ENCODE data around the gene TTC39C. TPM values are rescaled to one million over a fixed set of nuclear protein-coding genes. Genes with fewer than 3 reads are reported as not detected.

The TTC39C gene
- total and polyA plus RNA-seq, 3 donors from 2014 or later = 57.7 to 70.4 (median 68.3) TPM

DNA sequence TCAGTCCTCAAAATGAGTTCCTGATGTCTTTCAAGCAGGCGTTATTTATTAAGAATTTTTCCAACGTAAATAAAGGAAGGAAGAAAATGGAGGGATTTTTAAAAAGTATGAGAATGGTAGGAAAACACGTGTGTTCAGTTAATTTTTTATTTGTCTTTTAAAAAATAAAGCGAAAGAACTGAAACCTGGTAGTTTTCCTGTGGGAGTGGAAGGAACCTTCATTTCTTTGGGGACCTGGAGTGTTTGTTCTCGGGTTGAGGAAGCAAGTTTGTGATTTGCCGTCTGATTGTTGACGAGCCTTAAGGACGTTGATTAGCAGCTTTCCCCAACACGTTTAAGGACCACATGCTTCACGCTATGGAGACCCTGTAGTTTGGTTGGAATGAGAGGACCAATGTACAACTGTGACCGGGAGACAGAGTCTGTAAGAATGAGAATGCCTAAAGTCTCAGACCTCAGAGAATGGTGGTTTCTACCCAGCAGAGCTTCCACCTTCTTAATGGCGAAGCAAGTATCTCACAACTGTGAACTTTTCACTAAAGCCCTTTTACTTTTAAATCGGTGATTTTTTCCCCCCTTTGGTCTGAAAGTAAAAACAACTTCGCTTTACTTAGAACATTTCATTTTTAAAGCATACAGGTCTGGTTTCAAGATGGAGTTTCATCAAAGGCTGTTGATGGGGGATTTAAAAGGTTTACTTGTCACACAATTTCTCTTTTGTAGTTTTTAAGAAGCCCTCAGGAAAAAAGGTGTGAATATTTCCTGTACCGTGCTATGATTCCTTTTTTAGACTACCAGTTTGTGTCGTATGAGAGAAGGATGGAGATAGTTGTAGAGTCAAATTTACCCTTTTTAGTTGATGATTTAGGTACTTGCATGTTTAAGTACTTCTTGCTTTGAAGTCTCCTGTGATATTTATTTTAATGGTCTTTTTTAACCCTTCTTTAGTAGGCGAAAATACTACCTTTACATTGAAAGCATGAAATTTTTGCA is 1.4 kb downstream of the TTC39C start:
- 33 to 38% methylated on average over 17 of the region's 17 CpGs for WGBS, 2 donors
- no peak for DNase-seq
- Histone ChIP-seq H3K27me3 (no peaks in the 10 kb centered on the region), H3K4me3 (peak overlapping the region; percentile 72 to 82), H3K9me3 (no peaks in the 10 kb centered on the region), H3K36me3 (ENCODE audit: low read depth, missing control alignments) (no peaks in the 10 kb centered on the region), H3K27ac (peak overlapping the region; percentile 6 to 81), H3K4me1 (peaks cover 13% of the 10 kb centered on the region)
- TF ChIP-seq, protein P1, sequence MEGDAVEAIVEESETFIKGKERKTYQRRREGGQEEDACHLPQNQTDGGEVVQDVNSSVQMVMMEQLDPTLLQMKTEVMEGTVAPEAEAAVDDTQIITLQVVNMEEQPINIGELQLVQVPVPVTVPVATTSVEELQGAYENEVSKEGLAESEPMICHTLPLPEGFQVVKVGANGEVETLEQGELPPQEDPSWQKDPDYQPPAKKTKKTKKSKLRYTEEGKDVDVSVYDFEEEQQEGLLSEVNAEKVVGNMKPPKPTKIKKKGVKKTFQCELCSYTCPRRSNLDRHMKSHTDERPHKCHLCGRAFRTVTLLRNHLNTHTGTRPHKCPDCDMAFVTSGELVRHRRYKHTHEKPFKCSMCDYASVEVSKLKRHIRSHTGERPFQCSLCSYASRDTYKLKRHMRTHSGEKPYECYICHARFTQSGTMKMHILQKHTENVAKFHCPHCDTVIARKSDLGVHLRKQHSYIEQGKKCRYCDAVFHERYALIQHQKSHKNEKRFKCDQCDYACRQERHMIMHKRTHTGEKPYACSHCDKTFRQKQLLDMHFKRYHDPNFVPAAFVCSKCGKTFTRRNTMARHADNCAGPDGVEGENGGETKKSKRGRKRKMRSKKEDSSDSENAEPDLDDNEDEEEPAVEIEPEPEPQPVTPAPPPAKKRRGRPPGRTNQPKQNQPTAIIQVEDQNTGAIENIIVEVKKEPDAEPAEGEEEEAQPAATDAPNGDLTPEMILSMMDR (IDR thresholded peaks at IDR 0.05) = no peak
- TF ChIP-seq POLR2A (IDR thresholded peaks at IDR 0.05) = no peak
- intact Hi-C loops (cut with DNase I; ENCODE audit: low total_unique reads) = no loop called here

DNA sequence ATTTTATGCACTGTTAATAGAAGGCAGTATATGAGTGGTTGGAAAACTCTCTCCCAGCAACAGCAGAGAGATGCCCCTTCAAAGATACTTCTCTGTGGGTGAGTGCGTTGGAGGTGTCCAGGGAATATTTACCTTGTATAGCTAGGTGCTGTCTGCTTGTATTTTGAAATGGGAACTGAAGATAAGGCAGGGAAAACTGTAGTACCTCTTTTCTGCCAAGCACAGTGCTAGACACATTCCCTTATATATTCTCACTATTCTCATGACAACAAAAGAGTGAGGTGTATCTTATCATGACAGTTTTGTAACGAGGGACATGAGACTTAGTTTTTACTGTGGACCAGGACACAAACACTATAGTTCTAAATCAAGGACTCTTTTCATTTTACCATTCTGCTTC is 2.1 kb downstream of the TTC39C start:
- 54 to 56% methylated on average over 2 of the region's 2 CpGs for WGBS, 2 donors
- TF ChIP-seq, protein P1 (IDR thresholded peaks at IDR 0.05) = peak in 1 of 3 experiments; percentile 13
- TF ChIP-seq POLR2A (IDR thresholded peaks at IDR 0.05) = no peak
- intact Hi-C loops (cut with DNase I; ENCODE audit: low total_unique reads) = no loop called here

DNA sequence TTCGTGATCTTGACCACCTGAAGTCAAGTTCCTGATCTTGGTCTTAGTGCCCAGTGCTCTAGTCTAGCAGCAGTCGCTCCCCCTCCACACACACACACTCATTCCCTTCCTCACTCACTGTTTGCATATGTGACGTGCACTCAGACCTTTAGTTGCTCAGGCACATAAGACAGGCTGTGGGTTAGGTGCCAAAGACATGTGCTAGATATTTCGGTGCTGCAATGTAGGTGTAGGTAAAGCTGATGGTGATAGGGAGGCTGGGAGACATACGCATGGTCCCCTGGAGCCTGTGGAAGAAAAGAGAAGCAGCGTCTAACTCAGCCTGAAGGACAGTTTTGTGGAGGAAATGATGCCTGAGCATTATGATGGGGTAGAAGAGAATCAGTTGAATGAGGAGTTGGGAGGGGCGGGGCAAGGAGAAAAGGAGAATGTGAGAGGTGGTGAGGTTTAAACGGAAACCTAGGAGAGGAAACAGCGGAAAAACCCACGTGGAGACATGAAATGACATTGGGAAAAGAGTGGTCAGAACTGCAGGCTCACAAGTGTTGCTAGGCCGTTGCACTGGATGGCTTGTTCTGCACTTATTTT is 3.8 kb downstream of the TTC39C start:
- Histone ChIP-seq H3K9me3 (no peaks in the 10 kb centered on the region), H3K4me1 (peaks cover 13% of the 10 kb centered on the region), H3K36me3 (ENCODE audit: low read depth, missing control alignments) (no peaks in the 10 kb centered on the region), H3K27me3 (no peaks in the 10 kb centered on the region), H3K4me3 (no peak overlapping the region), H3K27ac (no peak overlapping the region)
- intact Hi-C loops (cut with DNase I; ENCODE audit: low total_unique reads) = no loop called here
- WGBS, 2 donors = 79 to 89% methylated on average over 11 of the region's 11 CpGs
- TF ChIP-seq, protein P1 (IDR thresholded peaks at IDR 0.05) = no peak
- no peak for TF ChIP-seq POLR2A (IDR thresholded peaks at IDR 0.05)
- no peak for DNase-seq

More for the DNA sequence above, 2.1 kb downstream of the TTC39C start:
- Histone ChIP-seq H3K27me3 (no peaks in the 10 kb centered on the region), H3K27ac (no peak overlapping the region), H3K4me3 (no peak overlapping the region), H3K9me3 (no peaks in the 10 kb centered on the region), H3K36me3 (ENCODE audit: low read depth, missing control alignments) (no peaks in the 10 kb centered on the region), H3K4me1 (peaks cover 13% of the 10 kb centered on the region)
- no peak for DNase-seq

DNA sequence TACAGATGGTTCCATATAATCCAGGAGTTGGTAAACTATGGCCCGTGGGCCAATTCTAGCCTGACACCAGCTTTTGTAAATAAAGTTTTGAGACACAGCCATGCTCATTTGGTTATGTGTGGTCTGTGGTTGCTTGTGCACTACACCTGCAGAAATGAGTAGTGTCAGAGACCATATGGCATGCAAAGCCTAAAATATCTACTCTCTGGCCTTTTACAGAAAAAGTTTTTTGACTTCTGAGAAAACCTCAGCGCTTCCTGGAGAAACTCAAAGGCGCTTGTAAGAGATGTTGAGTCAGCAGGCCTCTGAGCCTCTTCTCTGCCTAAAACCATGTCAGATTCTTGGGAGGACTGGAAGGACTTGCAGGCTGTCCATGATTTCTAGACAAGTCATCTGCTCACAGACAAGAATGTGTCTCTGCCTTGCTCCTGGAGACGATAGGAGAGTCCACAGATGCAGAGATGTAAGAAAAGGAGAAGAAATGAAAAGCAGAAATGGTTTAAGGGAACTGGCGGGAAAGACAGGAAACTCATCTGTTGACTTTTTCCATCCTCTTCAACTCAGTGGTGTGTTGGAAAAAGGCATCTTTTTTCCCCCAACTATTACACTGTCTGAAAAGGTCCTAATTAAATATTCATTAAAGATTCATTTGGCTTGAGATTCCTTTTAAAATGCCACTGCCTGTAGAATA is 5.2 kb downstream of the TTC39C start:
- DNase-seq = no peak
- Histone ChIP-seq H3K27me3 (no peaks in the 10 kb centered on the region), H3K9me3 (no peaks in the 10 kb centered on the region), H3K4me3 (no peak overlapping the region), H3K27ac (no peak overlapping the region), H3K36me3 (ENCODE audit: low read depth, missing control alignments) (no peaks in the 10 kb centered on the region), H3K4me1 (peaks cover 13% of the 10 kb centered on the region)
- 84 to 89% methylated on average over 5 of the region's 5 CpGs for WGBS, 2 donors
- intact Hi-C loops (cut with DNase I; ENCODE audit: low total_unique reads) = no loop called here
- TF ChIP-seq, protein P1 (IDR thresholded peaks at IDR 0.05) = no peak
- no peak for TF ChIP-seq POLR2A (IDR thresholded peaks at IDR 0.05)
